ENCODE results near the gene SEPTIN7. TPM values are rescaled to one million over a fixed set of nuclear protein-coding genes. Genes with fewer than 3 reads are reported as not detected.
A peak's percentile ranks its signal among the peaks of the same experiment; 100 is the strongest.
"Not testable (repeated sequence)": the region's sequence is repeated elsewhere in the genome, so short reads cannot be mapped to it uniquely, and the experiment has no call there.

SEPTIN7 gene
- total RNA-seq = 176 TPM
- long read RNA-seq, full-length matches to known transcripts = 107 of 147 reads
- long read RNA-seq, partial matches to known transcripts = 16 of 147 reads
- long read RNA-seq, other reads (novel, unspliced or antisense) = 24 of 147 reads

DNA sequence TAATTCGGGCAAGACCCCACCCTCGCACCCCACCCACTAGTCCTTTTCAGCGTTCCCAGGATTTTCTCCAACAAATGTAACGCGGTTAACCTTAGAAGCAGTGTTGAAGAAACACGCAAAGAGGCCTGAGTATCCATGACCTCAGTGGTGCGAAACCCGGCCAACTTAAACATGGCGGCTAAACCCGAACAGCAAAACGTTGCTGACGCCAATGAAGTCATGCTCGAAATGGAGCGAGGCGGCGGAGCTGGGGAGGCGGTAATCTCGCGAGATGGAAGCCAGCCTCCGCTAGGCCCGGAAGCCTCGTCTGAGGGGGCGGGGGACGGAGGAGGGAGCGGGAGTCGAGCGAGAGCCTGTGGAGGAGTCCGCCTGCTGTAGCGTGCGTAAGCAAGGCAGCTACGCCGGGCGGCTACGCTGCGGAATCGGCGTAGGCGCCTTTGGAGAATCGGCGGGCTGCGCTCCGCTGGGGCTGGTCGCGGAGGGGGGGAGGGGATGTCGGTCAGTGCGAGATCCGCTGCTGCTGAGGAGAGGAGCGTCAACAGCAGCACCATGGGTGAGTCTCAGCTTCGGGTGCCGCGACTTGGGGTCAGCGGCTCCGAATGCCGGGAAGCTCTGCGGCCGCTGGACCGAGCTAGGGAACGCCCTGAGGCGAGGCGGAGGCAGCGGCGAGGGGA lies at the start of gene SEPTIN7:
TSS of gene SEPTIN7 (plus strand) at position 340 of the 674 bp plus-strand sequence. CDS start at position 493, 153 bp downstream.
- intact Hi-C loops (cut with micrococcal nuclease) = loop anchor here (10.0 kb wide), 2 partner anchors 74 to 104 kb away; no protein-coding TSS in a partner anchor
- ATAC-seq = peak; percentile 96
- DNase-seq = peak; percentile 99

DNA sequence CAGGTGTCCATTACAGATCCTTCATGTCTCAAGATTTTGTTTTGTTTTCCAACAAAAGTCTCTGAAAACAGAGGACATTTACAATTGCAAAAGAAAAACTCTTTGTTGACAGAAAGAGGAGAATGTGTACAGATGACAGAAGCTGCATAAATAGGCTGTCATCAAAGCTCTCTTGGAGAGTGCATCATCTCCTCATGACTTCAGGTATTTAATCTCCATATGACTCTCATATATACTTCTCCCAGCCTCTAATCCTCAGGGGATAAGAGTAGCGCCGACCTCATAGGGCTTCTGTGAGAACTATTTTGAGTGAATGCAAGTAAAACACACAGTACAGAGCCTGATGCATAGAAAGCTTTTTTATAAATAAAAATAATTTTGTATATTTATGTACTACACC lies 48.1 kb upstream of the SEPTIN7 start:
- ATAC-seq (no peak), DNase-seq (no peak)
- intact Hi-C loops (cut with micrococcal nuclease) = no loop called here

DNA sequence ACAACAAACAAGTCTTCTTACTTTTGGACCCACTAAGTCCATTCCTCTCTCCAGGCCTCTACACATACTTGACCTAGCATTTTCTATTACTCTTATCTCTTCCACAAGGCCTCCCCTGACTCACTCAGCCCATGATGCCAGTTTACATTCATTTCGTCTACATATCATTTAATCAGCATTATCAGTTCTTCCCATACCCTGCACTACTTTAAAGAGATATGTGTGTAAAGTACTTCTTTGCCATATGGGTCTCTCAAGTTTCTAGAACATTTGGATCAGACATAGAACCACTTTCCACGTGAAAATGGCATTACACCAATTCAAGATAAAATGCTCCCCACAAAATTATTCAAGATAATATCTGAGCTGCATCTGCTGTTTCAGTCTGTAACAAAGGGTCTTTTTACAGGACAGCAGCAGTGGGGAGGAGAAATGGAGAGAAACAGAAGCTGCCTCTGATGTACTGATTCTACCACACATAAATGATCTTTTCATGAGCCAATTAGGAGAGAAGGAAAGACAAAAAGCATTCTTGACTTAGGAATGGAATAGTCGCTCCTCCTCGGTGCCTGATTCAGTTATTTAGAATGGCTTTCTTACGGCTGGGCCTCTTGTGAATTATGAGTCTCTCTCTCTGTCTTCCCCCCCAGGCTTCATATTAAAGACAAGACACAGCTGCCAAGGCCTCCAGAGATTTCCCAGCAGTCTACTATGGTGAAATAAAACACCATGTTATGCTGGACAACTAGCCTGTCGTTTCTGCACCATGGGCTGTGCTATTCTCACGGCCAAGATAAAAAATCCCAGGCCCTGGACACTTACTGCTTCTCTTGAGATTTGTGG lies 46.9 kb upstream of the SEPTIN7 start:
- intact Hi-C loops (cut with micrococcal nuclease) = no loop called here
- peak; percentile 56 for DNase-seq
- ATAC-seq = peak; percentile 88

DNA sequence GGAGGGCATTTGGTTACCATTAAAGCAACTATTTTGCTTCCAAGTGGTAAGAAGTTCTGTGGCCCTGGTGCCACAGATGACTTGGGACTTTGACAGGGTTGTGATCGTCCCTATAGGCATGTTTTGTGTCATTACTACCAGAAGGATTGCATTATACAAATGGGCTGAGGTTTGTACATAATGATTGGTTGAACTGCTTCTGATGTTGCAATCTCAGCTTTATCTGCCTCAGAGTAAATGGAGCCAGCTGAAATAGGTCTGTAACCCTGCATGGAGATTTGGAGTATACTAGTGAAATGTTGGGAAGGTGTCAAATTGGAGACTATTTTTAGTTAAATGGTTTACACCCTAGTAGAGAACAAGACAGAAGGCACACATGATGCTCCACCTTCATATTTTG lies 46.1 kb upstream of the SEPTIN7 start:
- DNase-seq (no peak), ATAC-seq (peak; percentile 86)
- intact Hi-C loops (cut with micrococcal nuclease) = no loop called here

DNA sequence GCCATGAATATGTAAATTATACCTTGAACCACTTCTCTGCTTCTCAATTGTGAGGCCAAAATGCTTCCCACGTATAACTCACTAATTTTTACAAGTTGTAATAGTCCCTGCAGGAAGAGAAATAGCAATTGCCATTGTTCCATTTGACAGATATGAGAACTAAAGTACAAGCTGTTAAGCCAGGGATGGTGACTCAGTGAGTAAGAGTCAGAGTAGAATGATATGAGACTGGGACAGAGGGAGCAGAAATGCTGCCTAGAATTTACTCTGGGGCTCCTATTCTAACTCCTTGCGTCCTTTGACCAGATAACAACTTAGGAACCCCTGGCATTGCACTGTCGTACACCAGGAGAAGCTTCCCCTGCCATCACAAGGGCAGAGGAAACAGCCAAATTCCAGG lies 45.1 kb upstream of the SEPTIN7 start:
- DNase-seq = no peak
- peak; percentile 39 for ATAC-seq
- intact Hi-C loops (cut with micrococcal nuclease) = no loop called here

DNA sequence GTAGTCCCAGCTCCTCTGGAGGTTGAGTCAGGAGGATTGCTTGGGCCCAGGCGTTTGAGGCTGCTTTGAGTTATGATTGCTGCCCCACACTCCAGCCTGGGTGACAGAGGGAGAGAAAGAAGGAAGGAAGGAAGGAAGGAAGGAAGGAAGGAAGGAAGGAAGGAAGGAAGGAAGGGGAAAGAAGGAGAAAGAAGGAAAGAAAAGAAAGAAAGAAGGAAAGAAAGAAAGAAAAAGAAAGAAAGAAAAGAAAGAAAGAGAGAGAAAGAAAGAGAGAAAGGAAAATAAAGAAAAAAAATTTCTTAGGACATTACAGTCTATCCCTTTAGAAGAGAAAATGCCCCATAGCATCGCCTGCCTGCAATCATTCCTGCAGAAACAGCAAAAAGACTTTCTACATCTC lies 44.4 kb upstream of the SEPTIN7 start:
- ATAC-seq; intact Hi-C loops (cut with micrococcal nuclease); DNase-seq: not testable (repeated sequence)

DNA sequence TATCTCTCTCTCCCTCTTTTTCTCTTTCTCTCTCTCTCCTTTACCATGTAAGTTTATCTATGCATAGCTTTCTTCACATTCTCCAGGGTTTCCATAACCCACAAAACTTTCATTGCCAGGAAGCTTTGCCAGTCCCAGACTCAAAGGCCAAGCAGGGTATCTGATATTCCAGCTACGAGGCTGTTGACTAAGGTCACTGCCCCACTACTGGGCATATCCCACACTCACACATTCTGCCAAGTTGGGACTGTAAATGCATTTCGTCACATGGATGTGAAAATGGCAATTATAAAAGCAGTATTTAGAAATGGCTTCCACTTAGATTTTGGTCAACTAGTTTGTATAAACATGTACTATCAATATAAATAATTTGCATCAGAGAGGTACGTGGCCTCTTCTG lies 43.3 kb upstream of the SEPTIN7 start:
- intact Hi-C loops (cut with micrococcal nuclease) = no loop called here
- ATAC-seq = no peak

DNA sequence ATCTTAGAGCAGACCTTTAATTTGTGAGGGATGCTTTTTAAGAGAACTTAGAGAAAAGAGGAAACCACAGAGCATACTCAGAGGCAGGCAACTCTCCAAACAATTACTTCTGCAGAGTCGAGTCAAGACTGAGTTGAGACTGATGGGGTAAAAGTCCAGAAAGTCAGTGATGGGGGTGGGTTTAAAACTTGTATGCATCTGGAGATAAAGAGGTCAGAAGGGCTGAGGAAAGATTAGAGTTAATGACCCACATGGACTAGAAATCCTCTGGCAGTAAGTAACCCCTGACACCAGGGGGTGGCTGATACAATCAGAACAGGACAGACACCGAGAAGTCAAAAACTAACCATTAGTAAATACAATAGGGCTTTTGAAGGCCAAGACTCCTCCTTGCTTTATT lies 42.4 kb upstream of the SEPTIN7 start:
- DNase-seq = no peak
- no peak for ATAC-seq
- intact Hi-C loops (cut with micrococcal nuclease) = no loop called here

More for the DNA sequence above, 43.3 kb upstream of the SEPTIN7 start:
- no peak for DNase-seq

DNA sequence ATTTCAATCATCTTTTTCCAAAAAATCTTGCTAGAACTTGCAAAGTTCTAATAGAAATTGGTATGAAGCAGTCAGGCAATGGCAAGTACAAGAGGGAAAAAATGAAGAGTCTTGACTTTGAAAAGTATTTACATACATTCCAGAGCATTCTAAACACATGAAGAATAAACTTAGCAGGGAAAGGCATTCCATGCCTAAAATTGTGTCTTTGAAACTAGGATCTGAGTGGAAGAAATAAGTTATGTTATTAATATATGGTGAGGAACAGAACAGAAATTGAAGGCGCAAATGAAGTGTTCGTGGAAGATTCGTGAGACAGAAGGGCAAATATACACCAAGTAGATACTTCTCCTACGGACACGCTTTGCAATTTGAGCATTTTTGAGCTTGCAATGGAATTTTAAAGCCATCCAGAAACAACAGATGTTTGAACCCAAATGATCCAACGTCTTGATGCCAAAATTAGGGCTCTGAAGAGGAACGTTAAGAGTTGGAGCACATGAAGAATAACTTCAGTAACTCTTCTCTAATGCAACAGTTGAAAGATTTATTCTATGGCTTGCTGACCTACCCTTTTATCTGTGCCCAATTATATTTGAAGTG lies 40.6 kb upstream of the SEPTIN7 start:
- DNase-seq (no peak), ATAC-seq (peak; percentile 29)
- intact Hi-C loops (cut with micrococcal nuclease) = no loop called here

DNA sequence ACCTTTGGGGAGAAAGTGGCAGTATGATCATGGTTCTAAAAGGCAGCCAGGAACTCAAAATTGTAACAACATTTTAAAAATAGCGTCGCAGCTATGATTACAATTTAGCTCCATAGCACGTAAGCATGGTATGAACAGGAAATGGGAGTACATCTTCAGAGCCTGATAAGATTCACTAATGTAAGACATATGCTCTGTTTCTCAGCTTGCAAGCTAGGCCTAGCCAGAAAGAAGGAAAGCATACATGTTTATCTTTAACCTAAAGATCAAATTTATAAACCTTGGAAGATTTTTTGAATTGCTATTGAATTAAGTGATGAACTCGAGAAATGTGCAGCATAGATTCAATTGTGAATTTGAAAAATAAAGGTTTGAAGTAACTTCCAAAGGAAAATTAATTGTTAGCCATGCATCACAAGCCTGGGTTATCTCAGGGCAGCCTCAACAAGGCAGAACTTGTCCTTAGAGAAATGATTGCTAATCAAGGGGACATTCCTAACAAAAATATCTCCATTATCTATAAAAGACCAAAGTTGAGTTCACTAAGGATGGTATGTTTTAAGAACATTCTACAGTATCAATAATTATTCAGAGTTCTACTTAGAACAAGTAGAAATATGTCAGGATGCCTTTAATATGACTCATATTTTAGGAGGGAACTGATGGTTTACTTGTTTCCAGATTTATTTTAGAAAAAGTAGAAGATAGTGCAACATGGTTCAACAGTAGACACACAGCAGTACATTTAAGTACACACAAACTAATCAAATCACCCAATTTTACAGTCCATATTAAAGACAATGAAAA lies 38.8 kb upstream of the SEPTIN7 start:
- no peak for DNase-seq
- peak; percentile 58 for ATAC-seq
- intact Hi-C loops (cut with micrococcal nuclease) = no loop called here

DNA sequence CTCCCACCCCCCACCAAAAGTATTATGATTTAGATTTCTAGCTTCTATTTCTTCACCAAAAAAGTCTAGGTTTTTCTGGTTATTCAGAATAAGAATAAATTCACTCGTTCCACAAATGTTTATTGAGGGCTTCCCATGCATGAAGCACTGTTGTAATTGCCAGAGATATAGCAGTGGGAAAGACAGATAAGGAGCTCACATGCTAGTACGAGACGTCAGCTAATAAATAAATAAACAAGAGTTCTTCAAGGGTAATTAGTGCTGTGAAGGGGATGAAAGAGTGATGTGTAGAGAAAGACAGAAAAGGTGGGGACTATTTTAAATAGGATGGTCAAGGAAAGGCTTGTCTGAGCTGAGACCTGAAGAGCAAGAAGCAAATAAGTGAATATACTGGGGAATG lies 38.1 kb upstream of the SEPTIN7 start:
- intact Hi-C loops (cut with micrococcal nuclease) = no loop called here
- ATAC-seq (no peak), DNase-seq (no peak)

DNA sequence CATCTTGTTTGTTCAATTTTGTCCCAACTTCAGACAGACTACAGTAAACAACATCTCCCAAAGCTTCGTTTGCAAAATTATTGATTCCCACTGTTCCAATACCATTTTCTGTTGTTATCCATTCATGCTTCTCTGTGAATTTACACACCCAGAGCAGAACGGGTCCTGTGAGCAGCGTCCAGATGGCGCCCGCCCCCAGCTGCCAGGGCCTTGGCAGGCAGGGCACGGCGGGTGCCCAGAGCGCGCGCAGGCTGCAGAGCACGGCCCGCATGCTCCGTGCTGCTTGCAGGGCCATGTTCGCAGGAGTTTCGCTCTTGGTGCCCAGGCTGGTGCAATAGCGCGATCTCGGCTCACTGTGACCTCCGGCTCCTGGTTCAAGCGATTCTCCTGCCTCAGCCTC lies 32.5 kb upstream of the SEPTIN7 start:
- DNase-seq (no peak), ATAC-seq (no peak)
- intact Hi-C loops (cut with micrococcal nuclease) = no loop called here

DNA sequence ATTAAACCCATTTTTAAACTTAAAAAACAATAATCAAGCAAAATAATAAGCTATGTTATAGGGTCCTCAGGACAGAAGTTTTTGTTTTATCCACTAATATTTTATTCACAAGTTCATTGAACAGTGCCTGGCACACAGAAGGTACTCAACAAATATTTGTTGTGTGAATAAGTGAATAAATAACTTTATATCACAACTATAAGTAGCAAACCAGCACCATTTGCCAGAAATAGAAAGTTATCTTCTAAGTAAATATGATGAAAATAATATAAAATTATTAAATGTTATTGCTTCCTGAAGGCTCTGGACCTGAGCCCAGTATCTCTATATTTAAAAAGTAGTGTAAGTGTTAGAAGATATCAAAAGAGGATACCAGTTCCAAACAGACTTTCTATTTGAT lies 29.1 kb upstream of the SEPTIN7 start:
- ATAC-seq = no peak
- DNase-seq = no peak
- intact Hi-C loops (cut with micrococcal nuclease) = no loop called here

DNA sequence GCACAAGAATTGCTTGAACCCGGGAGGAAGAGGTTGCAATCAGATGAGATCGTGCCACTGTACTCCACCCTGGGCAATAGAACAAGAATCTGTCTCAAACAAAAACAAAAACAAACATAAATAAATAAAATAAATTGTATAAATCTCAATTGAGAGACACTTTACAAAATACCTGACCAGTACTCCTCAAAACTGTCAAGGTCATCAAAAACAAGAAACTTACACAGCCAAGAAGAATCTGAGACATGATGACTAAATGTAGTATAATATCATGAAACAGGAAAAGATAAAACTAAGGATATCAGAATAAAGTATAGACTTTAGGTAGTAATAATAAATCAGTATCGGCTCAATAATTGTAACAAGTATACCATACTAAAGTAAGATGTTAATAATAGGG lies 26.9 kb upstream of the SEPTIN7 start:
- intact Hi-C loops (cut with micrococcal nuclease) = no loop called here
- ATAC-seq = no peak
- DNase-seq = no peak

DNA sequence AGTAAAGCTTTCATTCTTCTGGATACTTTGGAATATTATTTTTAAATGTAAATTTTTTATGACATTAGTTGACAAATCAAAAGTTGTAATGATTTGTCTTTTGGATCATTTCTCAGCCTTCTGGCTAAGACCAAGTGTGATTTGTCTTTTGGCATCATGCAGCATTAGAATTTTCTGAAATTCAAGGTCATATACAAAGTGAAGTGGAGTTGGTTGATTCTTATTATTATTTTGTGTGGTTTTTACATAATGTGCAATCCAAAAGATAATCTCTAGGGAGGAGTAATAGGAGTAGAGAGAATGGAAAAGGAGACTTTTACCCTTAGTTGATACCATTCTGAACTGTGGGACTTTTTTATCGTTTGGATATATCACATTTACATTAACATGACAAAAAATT lies 24.2 kb upstream of the SEPTIN7 start:
- intact Hi-C loops (cut with micrococcal nuclease) = no loop called here
- ATAC-seq (no peak), DNase-seq (no peak)

DNA sequence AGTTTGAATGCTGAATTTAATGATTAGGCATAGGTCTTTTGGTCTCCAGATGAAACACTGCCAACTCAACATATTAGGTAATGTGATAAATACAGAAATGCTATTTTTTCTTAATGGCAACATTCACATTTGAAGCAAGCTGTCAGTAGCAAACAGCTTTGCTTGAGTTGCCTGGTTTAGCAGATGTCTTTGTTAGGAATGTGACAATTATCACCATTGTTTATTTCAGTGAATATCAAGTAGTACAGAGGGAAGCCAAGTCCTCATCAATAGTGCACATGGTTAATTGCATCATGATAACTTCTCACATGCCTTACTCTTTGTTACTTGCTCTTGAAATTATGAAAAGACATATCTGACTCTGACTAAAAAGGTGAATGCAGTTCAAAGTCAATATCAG lies 23.7 kb upstream of the SEPTIN7 start:
- DNase-seq = no peak
- intact Hi-C loops (cut with micrococcal nuclease) = no loop called here
- no peak for ATAC-seq

DNA sequence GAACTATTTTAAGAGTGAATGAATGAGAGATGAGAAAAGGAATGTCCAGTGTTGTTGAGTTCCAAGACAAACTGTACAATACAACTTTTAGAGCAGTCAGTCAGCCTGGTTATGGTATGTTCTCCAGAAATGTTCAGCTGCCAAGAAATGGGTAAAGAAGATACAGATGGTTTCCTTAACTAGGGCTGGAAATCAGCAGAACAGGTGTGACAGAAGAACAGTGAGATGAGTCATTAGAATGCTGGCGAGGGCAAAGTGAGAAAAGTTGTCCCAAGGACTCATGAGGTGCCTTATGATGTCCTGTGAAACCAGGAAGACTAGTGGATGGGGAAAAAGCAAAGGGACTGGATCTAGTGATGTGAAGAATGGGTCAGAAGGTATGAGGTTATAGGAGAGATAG lies 20.8 kb upstream of the SEPTIN7 start:
- no peak for ATAC-seq
- intact Hi-C loops (cut with micrococcal nuclease) = no loop called here
- DNase-seq = no peak

DNA sequence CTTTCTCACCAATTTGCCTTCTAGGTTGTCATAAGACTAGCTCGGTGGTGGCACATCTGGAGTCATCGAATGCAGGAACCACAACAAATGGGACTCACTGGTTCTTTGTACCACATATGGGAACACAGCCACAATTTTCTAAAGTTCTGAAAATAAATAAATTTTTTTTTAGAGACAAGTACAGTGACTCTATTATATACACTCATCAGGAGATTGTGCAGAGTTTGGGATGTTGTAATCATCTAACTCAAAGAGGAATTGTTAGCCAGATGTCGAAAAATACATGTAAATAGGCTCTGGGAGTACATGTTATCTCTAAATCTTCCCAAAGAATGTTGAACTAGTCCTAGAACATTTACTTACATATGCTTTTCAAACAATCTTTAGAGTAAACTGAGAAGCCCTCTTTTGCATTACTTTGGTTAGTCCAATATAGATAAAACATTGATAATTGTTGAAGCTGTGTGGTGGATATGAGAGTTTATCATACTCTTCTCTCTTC lies 19.6 kb upstream of the SEPTIN7 start:
- ATAC-seq = peak; percentile 48

More for the DNA sequence above, 19.6 kb upstream of the SEPTIN7 start:
- intact Hi-C loops (cut with micrococcal nuclease) = no loop called here
- no peak for DNase-seq
